ENCODE measurements around the gene PLCB1.

The PLCB1 gene

GRCh38 chr20:8498571-8498970, 366.5 kb downstream of the PLCB1 start:
- TF ChIP-seq EZH2 (IDR thresholded peaks at IDR 0.05; ENCODE audit: borderline replicate concordance, low read length), result no peak
- TF ChIP-seq CTCF (IDR thresholded peaks at IDR 0.05; ENCODE audit: low read length), result no peak
- no peaks in the 10 kb centered on the region for H3K36me3 ChIP-seq (ENCODE audit: insufficient read depth, low read length)

GRCh38 chr20:8504030-8504429, 372.0 kb downstream of the PLCB1 start:
- no peak overlapping the region for H3K4me3 ChIP-seq (ENCODE audit: low read depth, low read length, poor library complexity, severe bottlenecking)
- no peaks in the 10 kb centered on the region for H3K9me2 ChIP-seq (ENCODE audit: low read depth, low read length)
- H3K27ac ChIP-seq (ENCODE audit: low read depth, low read length, poor library complexity, severe bottlenecking), result no peak overlapping the region
- no peak overlapping the region for H3K9ac ChIP-seq (ENCODE audit: low read length)
- H3K4me2 ChIP-seq (ENCODE audit: low read length), result no peak overlapping the region
- H4K20me1 ChIP-seq (ENCODE audit: insufficient read depth, low read length), result no peaks in the 10 kb centered on the region
- H3K36me3 ChIP-seq (ENCODE audit: insufficient read depth, low read length), result no peaks in the 10 kb centered on the region; the same call in 1 of the 2 replicates
- H3K27me3 ChIP-seq (ENCODE audit: insufficient read depth, low read length), result no peaks in the 10 kb centered on the region
- no peaks in the 10 kb centered on the region for H3K4me1 ChIP-seq (ENCODE audit: insufficient read depth, low read length, severe bottlenecking)
- no peak overlapping the region for H2AFZ ChIP-seq (ENCODE audit: low read length)
- H3K79me2 ChIP-seq (ENCODE audit: insufficient read depth, low read length), result no peaks in the 10 kb centered on the region
- no peaks in the 10 kb centered on the region for H3F3A ChIP-seq (ENCODE audit: insufficient read depth, low read length)
- no peak for TF ChIP-seq EZH2 (IDR thresholded peaks at IDR 0.05; ENCODE audit: borderline replicate concordance, low read length)
- no peak for TF ChIP-seq CTCF (IDR thresholded peaks at IDR 0.05; ENCODE audit: low read length)
- peaks cover 8% of the 10 kb centered on the region; the same call in 1 of the 2 replicates for H3K9me3 ChIP-seq (ENCODE audit: low read length)

More at GRCh38 chr20:8498571-8498970, 366.5 kb downstream of the PLCB1 start:
- Histone ChIP-seq H3K27ac (ENCODE audit: low read depth, low read length, poor library complexity, severe bottlenecking) (no peak overlapping the region), H3K9me3 (ENCODE audit: low read length) (no peaks in the 10 kb centered on the region), H3K79me2 (ENCODE audit: insufficient read depth, low read length) (no peaks in the 10 kb centered on the region), H3K4me3 (ENCODE audit: low read depth, low read length, poor library complexity, severe bottlenecking) (no peak overlapping the region), H3K4me1 (ENCODE audit: insufficient read depth, low read length, severe bottlenecking) (no peaks in the 10 kb centered on the region), H3F3A (ENCODE audit: insufficient read depth, low read length) (no peaks in the 10 kb centered on the region), H3K9me2 (ENCODE audit: low read depth, low read length) (no peaks in the 10 kb centered on the region), H3K4me2 (ENCODE audit: low read length) (no peak overlapping the region), H4K20me1 (ENCODE audit: insufficient read depth, low read length) (no peaks in the 10 kb centered on the region), H2AFZ (ENCODE audit: low read length) (no peak overlapping the region), H3K9ac (ENCODE audit: low read length) (no peak overlapping the region), H3K27me3 (ENCODE audit: insufficient read depth, low read length) (no peaks in the 10 kb centered on the region)

- Histone ChIP-seq H3K27ac (ENCODE audit: low read depth, low read length, poor library complexity, severe bottlenecking) (no peak overlapping the region), H3K9ac (ENCODE audit: low read length) (no peak overlapping the region), H3K4me1 (ENCODE audit: insufficient read depth, low read length, severe bottlenecking) (no peaks in the 10 kb centered on the region), H4K20me1 (ENCODE audit: insufficient read depth, low read length) (no peaks in the 10 kb centered on the region), H3F3A (ENCODE audit: insufficient read depth, low read length) (no peaks in the 10 kb centered on the region), H3K27me3 (ENCODE audit: insufficient read depth, low read length) (no peaks in the 10 kb centered on the region), H3K9me2 (ENCODE audit: low read depth, low read length) (no peaks in the 10 kb centered on the region), H2AFZ (ENCODE audit: low read length) (no peak overlapping the region), H3K4me2 (ENCODE audit: low read length) (no peak overlapping the region), H3K4me3 (ENCODE audit: low read depth, low read length, poor library complexity, severe bottlenecking) (no peak overlapping the region), H3K36me3 (ENCODE audit: insufficient read depth, low read length) (no peaks in the 10 kb centered on the region; the same call in 1 of the 2 replicates), H3K79me2 (ENCODE audit: insufficient read depth, low read length) (no peaks in the 10 kb centered on the region), H3K9me3 (ENCODE audit: low read length) (peaks cover 8% of the 10 kb centered on the region; the same call in 1 of the 2 replicates)
- no peak for TF ChIP-seq EZH2 (IDR thresholded peaks at IDR 0.05; ENCODE audit: borderline replicate concordance, low read length)
- no peak for TF ChIP-seq CTCF (IDR thresholded peaks at IDR 0.05; ENCODE audit: low read length)
These were observed 373.6 kb downstream of the PLCB1 start for GRCh38 chr20:8505476-8506200.
